NCI-H146 treated with DMSO at 0.1 percent for 48 hours (cell line): ENCODE measurements around the gene ASTN1.

Experiments used
- DNase-seq: peaks from one replicate; lab custom pipeline; 2025; ENCODE audit not compliant: unreplicated experiment; lab: John Stamatoyannopoulos, UW

The ASTN1 gene

DNA sequence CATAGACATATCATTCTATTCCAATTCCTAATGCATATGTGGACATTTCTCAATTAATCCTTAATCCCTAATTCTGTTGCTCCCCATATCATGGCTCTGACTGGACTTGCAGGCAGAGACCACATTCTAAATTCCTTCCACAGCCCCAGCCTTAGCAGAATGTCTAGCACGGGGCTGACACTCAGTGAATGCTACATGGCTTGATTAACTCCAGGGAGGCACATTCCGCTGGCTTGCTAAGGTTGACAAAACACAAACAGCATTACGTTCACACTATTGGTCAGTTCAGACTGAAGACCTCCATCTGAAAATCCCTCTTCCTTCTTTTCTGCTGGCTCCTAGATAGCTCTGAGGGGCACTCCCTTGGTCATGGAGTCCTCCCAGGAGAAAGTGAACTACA lies 119.4 kb downstream of the ASTN1 start:
- DNase-seq = no peak

DNA sequence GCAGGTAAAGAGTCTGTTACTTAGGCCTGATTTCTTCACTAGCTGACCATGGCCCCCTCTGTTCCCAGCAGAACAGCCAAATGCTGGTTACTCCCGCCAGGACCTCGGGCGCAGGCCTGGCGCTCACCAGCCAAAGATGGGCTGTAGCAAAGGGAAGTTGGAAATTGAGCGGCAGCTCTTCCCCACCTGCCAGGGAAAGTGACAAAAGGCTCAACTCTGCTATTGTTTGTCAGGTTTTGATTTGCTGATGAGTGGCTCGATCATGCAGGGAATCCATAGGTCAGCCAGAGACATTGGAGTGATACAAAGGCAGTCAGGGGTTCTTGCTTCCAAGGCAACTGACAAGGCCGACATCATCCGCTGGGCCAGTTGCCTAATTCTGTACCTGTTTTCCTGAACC lies 120.1 kb downstream of the ASTN1 start:
- DNase-seq = no peak

DNA sequence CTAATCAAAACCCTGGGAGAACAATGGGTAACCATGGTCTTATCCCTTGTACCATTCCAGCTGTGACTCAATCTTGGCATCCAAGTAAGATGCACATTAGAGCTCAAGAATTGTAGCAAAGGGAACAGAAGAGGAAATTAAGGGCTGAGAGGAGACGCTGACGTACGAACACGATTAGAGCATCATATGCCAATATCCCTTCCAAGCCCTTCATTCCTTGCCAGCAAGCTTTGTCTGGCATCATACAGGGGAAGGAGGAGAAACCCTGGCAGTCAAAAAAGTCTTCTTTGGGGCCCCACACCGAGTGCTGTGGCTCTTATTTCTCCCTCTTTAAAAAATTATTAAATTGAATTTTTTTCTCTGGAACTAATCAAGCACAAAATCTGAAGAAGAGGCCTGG lies 120.9 kb downstream of the ASTN1 start:
- no peak for DNase-seq

DNA sequence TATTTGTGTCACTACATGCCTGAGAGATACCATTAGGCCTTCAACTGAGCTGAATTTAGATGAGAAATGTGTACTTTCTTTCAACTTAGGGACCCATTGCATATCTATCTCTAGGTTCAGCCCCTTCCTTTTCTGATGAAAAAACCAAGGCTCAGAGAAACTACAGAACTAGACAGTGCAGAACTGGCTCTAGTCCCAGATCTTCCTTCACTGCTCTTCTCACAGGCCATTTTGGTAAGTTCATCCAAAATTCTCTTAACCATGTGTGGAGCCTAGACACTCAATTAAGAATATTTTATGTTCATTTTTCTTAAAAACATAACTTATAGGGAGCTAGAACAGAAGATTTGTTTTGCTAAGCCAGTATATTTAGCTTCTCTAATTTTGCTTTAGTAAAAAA lies 128.9 kb downstream of the ASTN1 start:
- DNase-seq = no peak

DNA sequence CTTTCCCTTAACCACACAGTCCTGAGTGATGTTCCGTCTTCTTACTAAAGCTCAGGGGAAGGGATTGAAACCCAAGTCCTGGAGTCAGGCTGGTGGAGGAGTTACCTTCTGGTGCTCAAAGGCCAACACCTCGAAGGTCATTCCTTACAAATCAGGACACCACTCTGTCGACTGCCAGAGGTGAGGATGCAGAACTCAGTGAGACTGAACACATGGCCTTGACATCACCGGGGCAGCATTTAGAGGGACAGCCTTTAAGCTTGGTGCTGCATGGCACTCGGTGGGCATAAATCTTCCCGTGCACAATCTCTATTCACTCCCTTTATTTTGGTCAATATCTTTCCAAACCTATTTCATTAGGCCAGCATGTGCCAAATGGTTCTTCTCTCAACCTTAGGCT lies 130.9 kb downstream of the ASTN1 start:
- DNase-seq = no peak

DNA sequence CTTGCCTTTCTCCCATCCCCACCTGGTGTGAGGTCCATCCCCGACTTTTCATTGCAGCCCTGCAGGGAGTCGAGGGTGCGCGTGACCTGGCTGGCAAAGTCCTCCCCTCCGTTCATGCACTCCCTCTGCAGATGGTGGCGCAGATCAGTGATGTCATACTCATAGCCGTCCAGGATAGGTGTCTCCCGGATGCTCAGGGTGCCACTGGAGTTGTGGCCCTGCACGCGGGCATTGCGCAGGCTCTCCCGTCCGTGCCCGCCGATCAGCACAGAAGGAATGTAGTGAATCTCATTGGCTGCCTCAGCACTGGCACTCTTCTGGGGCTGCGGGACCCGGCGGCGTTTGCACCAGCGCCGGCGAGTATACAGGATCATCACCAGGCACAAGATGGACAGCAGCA lies 132.1 kb downstream of the ASTN1 start:
- no peak for DNase-seq

DNA sequence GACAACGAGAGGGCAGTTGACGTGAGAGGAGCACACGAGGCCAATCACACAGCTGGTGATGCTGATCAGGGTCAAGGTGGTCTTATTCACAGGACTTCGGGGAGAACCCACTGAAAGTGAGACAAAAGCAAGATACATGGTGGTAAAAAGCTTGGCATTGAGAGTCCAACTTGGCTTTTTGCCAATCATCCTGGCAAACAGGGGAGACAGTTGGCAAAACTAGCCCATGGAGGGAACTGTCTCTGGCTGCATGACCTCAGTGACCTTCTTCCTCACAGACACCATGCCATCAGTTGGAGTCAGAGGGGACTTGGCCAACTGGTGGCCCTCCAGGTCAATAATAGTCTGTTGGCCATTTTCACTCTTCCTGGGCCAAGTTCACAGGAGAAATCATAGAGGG lies 139.9 kb downstream of the ASTN1 start:
- DNase-seq = no peak

DNA sequence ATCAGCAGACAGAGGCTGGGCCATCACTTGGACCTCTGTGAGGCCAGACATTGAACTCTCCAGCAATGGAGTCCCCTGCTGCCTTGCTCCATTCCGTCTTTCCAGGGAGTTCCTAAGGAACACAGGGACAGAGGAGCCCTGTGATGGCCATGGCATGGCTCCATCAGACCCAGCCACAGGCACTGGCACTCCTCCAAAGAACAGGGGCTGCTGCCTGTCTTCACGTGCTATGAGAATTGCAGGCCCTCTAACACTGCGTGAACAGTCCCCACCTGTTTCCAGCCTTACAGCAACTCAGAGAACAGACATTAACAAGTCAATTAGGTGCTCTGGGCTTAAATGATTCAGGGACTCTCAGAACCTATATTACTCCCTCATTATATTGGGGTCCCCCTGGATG lies 140.8 kb downstream of the ASTN1 start:
- DNase-seq = no peak

DNA sequence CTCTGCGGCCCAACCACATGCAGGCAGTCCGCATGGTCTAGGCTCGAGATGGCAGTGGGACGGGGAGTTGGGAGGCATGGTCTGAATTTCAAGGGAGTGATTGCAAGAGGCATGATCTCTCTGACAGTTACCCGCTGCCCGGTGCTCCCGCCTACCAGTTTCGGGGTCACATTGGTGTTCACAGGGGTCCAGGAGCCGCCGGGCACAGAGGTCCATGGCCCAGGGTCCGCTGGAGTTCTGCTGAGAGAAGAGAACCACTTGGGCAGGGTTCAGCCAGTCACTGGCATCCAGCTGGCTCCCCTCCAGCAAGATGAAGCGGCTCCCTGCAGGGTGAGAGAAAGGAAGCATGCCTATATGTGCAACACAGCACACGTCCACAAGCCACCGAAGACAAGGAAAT lies 141.3 kb downstream of the ASTN1 start:
- no peak for DNase-seq

DNA sequence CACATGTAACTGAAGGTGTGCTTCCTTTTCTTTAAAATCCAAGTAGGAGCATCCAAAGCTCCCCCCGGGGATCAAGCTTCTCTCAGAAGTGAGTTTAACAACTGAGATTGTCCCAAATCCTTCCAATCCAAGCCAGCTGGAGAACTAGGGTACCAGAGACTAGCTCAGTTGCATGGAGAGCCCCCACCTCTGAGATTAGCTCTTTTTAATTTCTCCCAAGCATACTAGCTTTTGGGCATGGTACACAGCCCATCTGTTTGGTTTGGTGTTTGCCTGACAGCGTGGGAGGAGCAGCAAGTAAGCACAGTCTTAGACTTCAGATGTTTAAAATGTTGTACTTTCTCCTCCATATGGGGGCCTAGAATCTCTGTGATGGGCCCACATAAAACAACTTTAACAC lies 142.8 kb downstream of the ASTN1 start:
- DNase-seq = no peak

DNA sequence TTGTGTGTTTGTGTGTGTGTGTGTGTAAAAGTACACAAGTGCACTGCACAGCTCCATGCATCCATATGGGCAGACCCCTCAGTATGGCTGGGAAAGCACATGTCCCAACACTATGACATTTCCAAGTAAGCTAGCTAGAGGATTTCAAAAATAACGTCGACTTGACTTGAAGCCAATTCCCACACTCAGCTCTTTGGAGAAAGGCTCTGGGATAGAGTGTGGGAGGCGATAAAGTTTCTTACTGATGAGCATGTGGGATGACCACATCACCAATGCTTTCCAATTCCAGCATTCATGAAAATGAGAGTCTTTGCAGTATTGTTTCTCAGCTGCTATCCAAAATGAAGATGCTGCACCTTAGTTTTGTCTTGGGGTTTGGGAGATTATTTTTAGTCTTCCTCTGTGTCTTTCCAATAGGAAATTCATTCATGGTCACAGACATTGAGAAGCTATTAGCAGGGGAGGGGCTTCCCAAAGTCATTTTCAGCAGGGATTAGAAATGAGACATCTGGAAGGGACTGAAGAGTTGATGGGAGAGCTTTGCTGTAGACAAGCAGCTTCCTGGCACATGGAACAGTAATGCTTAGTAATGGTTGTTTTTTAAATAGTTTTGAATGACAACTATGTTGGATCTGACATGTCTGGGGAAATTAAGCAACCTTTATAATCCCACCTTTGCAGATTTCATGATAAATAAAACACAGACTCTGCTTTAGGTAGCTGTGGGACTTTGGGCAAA lies 143.5 kb downstream of the ASTN1 start:
- no peak for DNase-seq

DNA sequence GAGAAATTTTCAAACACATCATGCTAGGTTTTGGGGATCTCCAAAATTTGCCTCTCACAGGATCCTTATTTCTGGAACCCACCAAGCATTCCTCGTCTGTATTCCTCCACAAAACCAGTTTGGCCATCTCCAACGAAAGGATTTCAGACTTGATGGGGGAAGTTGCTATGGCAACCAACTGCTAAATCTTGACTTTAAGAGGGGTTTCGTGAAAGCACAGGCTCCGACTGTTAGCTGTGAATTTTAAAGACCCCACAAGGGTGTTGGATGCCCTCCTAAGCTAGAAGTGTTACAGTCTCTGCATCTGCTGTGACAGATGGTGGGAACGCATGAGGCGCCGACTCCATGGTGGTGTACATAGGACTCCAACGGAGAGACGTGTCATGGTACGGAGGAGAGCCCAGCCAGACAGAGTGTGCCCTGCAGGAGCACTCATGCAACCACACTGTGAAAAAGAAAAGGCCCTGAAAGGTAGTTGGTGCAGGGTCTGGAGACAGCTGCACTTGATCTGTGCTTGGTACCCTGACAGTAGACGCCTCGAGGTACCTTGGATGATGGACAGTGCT lies 147.1 kb downstream of the ASTN1 start:
- DNase-seq = no peak

DNA sequence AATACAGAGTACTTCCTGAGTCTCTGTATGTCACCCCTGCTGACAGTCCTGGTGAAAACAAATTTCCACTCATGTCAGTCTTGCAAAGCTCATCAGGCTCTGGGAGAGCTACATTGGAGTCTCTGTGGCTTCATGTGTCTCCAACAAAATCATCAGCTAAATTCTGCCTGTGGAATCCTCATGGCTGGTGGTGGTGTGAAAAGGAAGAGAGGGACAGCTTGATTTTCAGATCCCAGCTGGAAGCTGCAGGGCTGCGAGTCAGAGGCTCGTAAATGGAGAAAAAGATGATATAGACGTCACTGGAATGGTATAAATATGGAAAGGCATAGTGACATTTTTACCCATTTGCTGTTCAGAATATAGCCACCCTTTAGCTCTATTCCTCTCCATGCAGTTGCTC lies 150.2 kb downstream of the ASTN1 start:
- DNase-seq = no peak

DNA sequence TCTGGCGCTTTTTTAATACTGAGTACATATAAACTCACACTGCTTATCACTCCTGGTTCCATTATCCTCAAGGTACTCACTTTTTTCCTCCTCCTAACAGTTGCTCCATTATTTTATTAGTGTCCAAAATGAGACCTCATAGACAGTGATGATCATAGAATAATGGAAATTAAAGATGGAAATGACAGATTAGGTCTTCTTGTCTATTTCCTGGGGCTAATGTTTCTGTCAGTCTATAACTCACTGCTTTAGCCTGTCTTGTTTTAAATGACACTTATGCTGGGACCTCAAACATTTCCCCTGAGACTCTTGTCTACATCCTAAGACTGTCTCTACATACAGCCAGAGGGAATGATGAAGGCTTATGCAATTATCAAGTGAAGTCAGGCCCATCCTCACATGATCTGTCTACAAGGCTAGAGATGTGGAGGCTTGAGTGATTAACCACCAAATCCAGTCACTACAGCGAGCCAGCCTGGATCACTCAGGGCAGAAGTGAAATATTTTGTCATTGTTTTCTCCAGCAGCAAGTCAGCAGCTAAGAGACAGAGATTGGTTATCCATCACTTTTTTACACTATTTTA lies 152.1 kb downstream of the ASTN1 start:
- DNase-seq = no peak

DNA sequence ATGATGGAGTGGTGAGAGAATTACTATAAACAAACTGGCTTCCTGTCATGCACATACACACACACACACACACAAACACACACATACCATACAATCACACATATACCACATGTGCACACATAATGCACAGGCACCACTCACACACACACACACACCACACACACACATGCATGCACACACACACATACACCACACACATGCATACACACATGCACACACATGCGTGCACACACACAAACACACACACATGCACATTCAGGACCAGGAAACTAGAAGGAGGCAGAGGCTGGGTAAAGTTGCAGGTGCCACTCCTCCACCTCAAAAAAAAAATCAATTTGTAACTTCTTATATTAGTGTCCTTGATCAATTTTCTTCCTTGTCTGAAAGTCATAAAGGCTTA lies 153.0 kb downstream of the ASTN1 start:
- no peak for DNase-seq

DNA sequence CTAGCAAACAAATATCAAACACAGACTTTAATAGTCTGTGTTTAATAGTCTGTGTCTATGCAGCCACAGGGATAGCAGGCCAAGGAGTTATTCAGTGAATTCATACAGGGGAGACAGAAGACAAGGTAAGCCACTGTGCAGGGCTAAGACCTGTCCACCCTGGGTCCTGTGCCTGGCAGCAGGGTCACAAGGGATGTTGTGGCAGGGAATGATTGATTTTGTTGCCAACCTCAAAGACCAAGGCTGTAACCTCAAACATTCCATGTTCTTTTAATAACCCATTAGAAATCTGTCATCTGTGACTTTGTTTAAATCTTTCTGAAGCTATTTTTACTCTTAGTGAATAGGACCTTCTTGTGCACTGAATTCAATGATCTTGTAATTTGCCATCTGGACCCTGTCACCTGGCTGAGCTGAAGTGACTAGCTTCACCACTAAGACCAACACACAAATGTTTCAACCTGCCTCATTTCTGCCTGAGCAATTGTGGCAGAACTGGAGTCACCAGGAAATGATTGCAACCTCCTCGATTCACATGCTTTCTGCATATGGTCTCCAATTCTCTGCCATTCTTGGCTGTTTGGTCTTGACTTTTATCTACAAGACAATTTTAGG lies 154.2 kb downstream of the ASTN1 start:
- DNase-seq = no peak

DNA sequence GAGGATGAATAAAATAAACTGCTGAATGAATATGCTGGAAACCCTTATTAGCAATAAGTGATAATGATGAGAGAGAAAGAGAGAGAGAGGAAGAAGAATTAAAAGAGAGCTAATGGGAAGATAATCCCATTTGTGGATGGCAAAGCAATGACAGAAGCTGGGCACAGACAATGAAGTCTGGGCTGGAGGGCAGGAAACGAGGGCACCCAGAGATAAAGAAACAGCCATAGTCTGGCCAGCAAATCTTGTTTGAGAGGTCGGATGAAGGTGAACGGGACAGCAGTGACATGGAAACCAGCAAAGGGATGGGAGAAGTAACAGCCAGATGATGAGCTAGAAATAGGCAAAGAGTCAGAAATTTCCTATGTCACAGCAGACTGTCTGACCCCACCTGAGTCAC lies 155.9 kb downstream of the ASTN1 start:
- no peak for DNase-seq

DNA sequence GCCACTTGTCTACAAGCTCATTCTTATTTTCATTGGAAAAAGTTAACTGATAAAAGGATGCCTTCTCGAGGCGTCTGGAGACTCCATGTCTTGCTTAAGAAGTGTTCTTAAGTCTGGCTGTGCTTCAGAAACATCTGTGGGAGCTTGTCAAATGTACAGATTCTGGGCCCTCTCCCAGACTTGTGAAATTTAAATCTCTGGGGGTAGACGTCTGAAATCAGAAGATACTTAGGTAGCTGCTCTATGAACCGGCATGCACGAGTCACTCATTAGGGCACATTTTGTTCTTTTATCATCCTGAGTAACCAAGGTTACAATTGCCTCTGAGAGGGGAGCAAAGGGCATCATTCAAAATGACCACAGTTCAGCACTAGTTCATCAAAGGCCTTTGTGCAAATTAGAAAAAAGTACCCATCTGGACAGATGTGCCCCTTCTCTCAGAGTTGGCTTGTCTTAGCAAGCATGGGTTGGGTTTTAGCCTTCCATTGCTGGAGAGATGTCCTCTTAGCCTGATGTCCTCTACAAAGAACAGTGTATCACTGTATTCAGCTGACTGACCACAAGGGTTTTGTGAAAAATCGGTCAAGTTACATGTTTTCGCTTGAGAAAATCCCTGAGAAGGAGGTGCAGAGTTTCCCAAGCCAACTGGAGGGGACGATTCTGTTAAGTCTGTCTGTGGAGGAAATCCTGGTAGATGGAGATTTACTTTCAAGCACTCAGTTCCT lies 156.9 kb downstream of the ASTN1 start:
- no peak for DNase-seq

DNA sequence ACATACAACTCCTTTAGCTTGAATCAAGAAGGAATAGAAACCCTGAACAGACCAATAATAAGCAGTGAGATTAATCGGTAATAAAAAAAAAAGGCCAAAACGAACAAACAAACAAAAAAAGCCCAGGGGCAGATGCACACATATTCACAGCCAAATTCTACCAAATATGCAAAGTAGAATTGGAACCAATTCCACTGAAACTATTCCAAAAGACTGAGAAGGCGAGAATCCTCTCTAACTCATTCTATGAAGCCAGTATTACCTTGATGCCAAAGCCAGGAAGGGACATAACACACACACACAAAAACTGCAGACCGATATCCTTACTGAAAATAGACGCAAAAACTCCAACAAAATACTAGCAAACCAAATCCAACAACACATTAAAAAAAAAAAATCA lies 161.6 kb downstream of the ASTN1 start:
- DNase-seq = no peak

DNA sequence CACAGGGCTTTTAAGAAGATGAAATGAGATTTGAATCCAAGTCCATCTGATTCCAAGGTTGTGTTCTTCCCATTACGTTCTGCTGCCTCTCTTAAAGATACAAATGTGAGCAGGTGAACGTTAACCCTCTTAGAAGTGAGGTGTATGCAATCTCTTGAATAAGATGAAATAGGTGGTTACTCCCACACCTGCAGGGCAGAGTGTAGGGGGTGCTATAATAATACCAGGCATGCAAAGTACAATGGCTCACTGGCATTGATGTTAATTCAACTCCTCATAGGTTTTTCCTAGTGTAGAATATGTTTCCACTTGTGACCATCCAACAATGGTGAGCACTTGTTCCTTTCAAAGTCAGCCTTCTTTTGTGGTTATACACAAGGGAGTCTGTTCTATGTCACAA lies 163.0 kb downstream of the ASTN1 start:
- DNase-seq = no peak

DNA sequence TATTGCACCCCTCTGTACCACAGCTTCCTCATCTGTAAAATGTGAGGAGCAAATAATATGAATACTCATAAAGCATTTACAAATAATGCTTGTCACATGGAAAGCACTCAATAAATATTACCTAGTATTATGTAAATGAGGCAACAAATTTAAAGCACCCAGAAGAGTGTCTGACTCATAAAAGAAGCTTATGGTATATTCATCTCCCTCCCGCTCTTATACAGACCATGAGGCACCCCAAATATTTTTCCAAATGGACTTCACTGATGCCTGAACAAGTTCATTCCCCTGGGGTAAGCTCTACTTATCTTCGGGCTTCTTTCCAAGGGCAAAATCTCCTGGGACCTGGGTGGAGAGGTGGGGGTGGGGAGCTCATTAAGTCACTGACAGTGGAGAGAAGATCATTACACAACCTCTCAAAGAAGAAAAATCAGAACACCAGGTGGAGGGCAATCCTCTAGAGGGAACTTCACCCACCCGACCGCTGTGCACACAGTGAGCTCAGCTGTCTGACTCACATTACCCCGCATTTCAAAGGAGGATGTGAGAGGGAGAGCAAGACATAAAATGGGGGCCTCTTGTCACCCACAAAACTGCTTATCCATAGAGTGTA lies 166.2 kb downstream of the ASTN1 start:
- DNase-seq = no peak
